ENCODE data around the gene KAT6B. TPM values are rescaled to one million over a fixed set of nuclear protein-coding genes. Genes with fewer than 3 reads are reported as not detected.

Gene KAT6B
- total RNA-seq, 1 donor from 2014 or later: 41.0 TPM

GRCh38 chr10:75070961-75071428 is 244.6 kb downstream of the KAT6B start:
- DNase-seq: peak; percentile 24
- no peaks in the 10 kb centered on the region for H3K36me3 ChIP-seq
- no peak for TF ChIP-seq CTCF (IDR thresholded peaks at IDR 0.05; ENCODE audit: borderline replicate concordance)

GRCh38 chr10:75071756-75072155 is 245.4 kb downstream of the KAT6B start:
- H3K4me3 ChIP-seq: no peak overlapping the region
- peak overlapping the region; percentile 90 for H3K27ac ChIP-seq (replicated peaks)
- no peaks in the 10 kb centered on the region for H3K27me3 ChIP-seq (ENCODE audit: low read depth)
- no peaks in the 10 kb centered on the region for H3K9me3 ChIP-seq (replicated peaks)
- TF ChIP-seq CTCF (IDR thresholded peaks at IDR 0.05; ENCODE audit: borderline replicate concordance): no peak
- intact Hi-C loops (cut with micrococcal nuclease): no loop called here
- H3K4me1 ChIP-seq: peaks cover 22% of the 10 kb centered on the region
- DNase-seq: no peak
- no peaks in the 10 kb centered on the region for H3K36me3 ChIP-seq

More at GRCh38 chr10:75070961-75071428, 244.6 kb downstream of the KAT6B start:
- Histone ChIP-seq H3K9me3 (replicated peaks) (no peaks in the 10 kb centered on the region), H3K4me1 (peaks cover 22% of the 10 kb centered on the region), H3K27me3 (ENCODE audit: low read depth) (no peaks in the 10 kb centered on the region), H3K27ac (replicated peaks) (peak overlapping the region; percentile 90), H3K4me3 (no peak overlapping the region)
- intact Hi-C loops (cut with micrococcal nuclease): no loop called here

GRCh38 chr10:75072727-75073126 is 246.3 kb downstream of the KAT6B start:
- TF ChIP-seq CTCF (IDR thresholded peaks at IDR 0.05; ENCODE audit: borderline replicate concordance): no peak

GRCh38 chr10:75073442-75073841 is 247.0 kb downstream of the KAT6B start:
- Histone ChIP-seq H3K27ac (replicated peaks) (no peak overlapping the region), H3K27me3 (ENCODE audit: low read depth) (no peaks in the 10 kb centered on the region), H3K36me3 (no peaks in the 10 kb centered on the region), H3K4me3 (no peak overlapping the region), H3K9me3 (replicated peaks) (no peaks in the 10 kb centered on the region), H3K4me1 (peaks cover 22% of the 10 kb centered on the region)
- no peak for DNase-seq
- intact Hi-C loops (cut with micrococcal nuclease): no loop called here
- TF ChIP-seq CTCF (IDR thresholded peaks at IDR 0.05; ENCODE audit: borderline replicate concordance): no peak

More at GRCh38 chr10:75072727-75073126, 246.3 kb downstream of the KAT6B start:
- Histone ChIP-seq H3K36me3 (no peaks in the 10 kb centered on the region), H3K9me3 (replicated peaks) (no peaks in the 10 kb centered on the region), H3K4me1 (peaks cover 22% of the 10 kb centered on the region), H3K27me3 (ENCODE audit: low read depth) (no peaks in the 10 kb centered on the region), H3K4me3 (no peak overlapping the region), H3K27ac (replicated peaks) (no peak overlapping the region)
- intact Hi-C loops (cut with micrococcal nuclease): no loop called here
- DNase-seq: no peak

- no peaks in the 10 kb centered on the region for H3K27me3 ChIP-seq (ENCODE audit: low read depth)
- DNase-seq: no peak
- H3K4me3 ChIP-seq: no peak overlapping the region
- H3K4me1 ChIP-seq: peaks cover 22% of the 10 kb centered on the region
- TF ChIP-seq CTCF (IDR thresholded peaks at IDR 0.05; ENCODE audit: borderline replicate concordance): no peak
- H3K36me3 ChIP-seq: no peaks in the 10 kb centered on the region
- no peak overlapping the region for H3K27ac ChIP-seq (replicated peaks)
- no peaks in the 10 kb centered on the region for H3K9me3 ChIP-seq (replicated peaks)
- intact Hi-C loops (cut with micrococcal nuclease): no loop called here
Observed at GRCh38 chr10:75074711-75075445, 248.5 kb downstream of the KAT6B start.
